HCT116 (cell line): ENCODE data around the gene OTOG. TPM values are rescaled to one million over a fixed set of nuclear protein-coding genes. Genes with fewer than 3 reads are reported as not detected.
A peak's percentile ranks its signal among the peaks of the same experiment; 100 is the strongest.

ENCODE experiments used
- ATAC-seq: fragments of 200-7000 bp; cut with Tn5 transposase; 2 replicates; pipeline ENCODE4 v1.9.1; 2020; ENCODE audit warnings: mild to moderate bottlenecking, moderate library complexity
- BruUV-seq: library from RNA; stranded (reverse); fragments of 400-500 nt; replicated peaks from 2 replicates; lab custom pipeline; 2021; lab: Mats Ljungman, UMichigan
- CTCF ChIA-PET: fragments of 300-600 bp; sonication (Branson Sonifier 250); formaldehyde crosslinking; loops from one replicate; lab custom pipeline; 2021; ENCODE audit warnings: antibody characterized with exemption; lab: Charles Lee
- POLR2A ChIA-PET: fragments of 300-600, 350-600 bp; sonication (Branson Sonifier 250); formaldehyde crosslinking; loops from one replicate; lab custom pipeline; 2021; ENCODE audit warnings: antibody characterized with exemption; lab: Charles Lee
- RAD21 ChIA-PET, 2 experiments: fragments of 300-600 bp; sonication (Branson Sonifier 250); formaldehyde crosslinking; loops; one replicate each; lab custom pipeline; 2023; ENCODE audit warnings: low total read pairs in 2 of 2; ENCODE audit not compliant: uncharacterized antibody in 2 of 2, unreplicated experiment in 2 of 2, low non-redundant PET in 1 of 2; lab: Charles Lee
- DNase-seq: peaks from one replicate; pipeline ENCODE4 v3.0.0-alpha.2; 2010; ENCODE audit warnings: low read depth, low spot score
- H2AFZ ChIP-seq: fragments of 200-600 bp; shearing (Covaris generic), sonication (generic); 2 replicates; pipeline ENCODE4 v1.6.1; 2017; ENCODE audit warnings: low read depth, mixed run types, mixed read lengths, antibody characterized with exemption, low read length; ENCODE audit not compliant: poor library complexity, severe bottlenecking
- H3K27ac ChIP-seq: 2 replicates; pipeline ENCODE4 v1.5.1; 2012; ENCODE audit warnings: low read depth, low read length
- H3K27me3 ChIP-seq: fragments of 200-600 bp; sonication (generic); 2 replicates; pipeline ENCODE4 v1.6.1; 2016; ENCODE audit warnings: mixed run types, low read length, mixed read lengths; ENCODE audit not compliant: insufficient read depth
- H3K36me3 ChIP-seq, 2 experiments: fragments of 200-500 bp in 1 of 2; fragments of 200-600 bp in 1 of 2; sonication (Bioruptor generic) in 1 of 2; sonication (generic) in 1 of 2; 2 replicates each; pipeline versions ENCODE4 v1.5.1 to v1.6.1; 2014 to 2016; ENCODE audit warnings: low read length in 2 of 2, inconsistent platforms in 1 of 2, mixed read lengths in 1 of 2, mixed run types in 1 of 2; ENCODE audit not compliant: insufficient read depth in 2 of 2, control insufficient read depth in 1 of 2
- H3K4me1 ChIP-seq, 2 experiments: fragments of 200-600 bp in 1 of 2; sonication (generic) in 1 of 2; 2 replicates each; pipeline versions ENCODE4 v1.5.1 to v1.6.1; 2012 to 2017; ENCODE audit warnings: low read length in 2 of 2, inconsistent platforms in 1 of 2, mild to moderate bottlenecking in 1 of 2, mixed read lengths in 1 of 2, mixed run types in 1 of 2, moderate library complexity in 1 of 2; ENCODE audit not compliant: insufficient read depth in 2 of 2, control insufficient read depth in 1 of 2
- H3K4me2 ChIP-seq: fragments of 200-600 bp; sonication (generic); 2 replicates; pipeline ENCODE4 v1.6.1; 2017; ENCODE audit warnings: mixed run types, low read length, mixed read lengths
- H3K4me3 ChIP-seq, 2 experiments: fragments of 200-600 bp in 1 of 2; sonication (generic) in 1 of 2; replicated peaks in 1 of 2; 2 replicates each; pipeline ENCODE4 v1.5.1; 2011 to 2016; ENCODE audit warnings: low read length in 2 of 2, control low read depth in 1 of 2, low read depth in 1 of 2, mild to moderate bottlenecking in 1 of 2, mixed read lengths in 1 of 2, mixed run types in 1 of 2
- H3K79me2 ChIP-seq: fragments of 200-600 bp; sonication (generic); 2 replicates; pipeline ENCODE4 v1.6.1; 2017; ENCODE audit warnings: mild to moderate bottlenecking, mixed run types, low read length, moderate library complexity, mixed read lengths; ENCODE audit not compliant: insufficient read depth
- H3K9ac ChIP-seq: fragments of 200-600 bp; sonication (generic); 2 replicates; pipeline ENCODE4 v1.6.1; 2016; ENCODE audit warnings: low read length, mixed read lengths
- H3K9me2 ChIP-seq: fragments of 200-600 bp; sonication (generic), shearing (Covaris generic); 2 replicates; pipeline ENCODE4 v1.6.1; 2017; ENCODE audit warnings: mixed run types, mild to moderate bottlenecking, moderate library complexity; ENCODE audit not compliant: insufficient read depth
- H3K9me3 ChIP-seq, 2 experiments: fragments of 200-500 bp in 1 of 2; fragments of 200-600 bp in 1 of 2; sonication (Bioruptor generic) in 1 of 2; sonication (generic) in 1 of 2; 2 replicates each; pipeline ENCODE4 v1.6.1; 2014 to 2017; ENCODE audit warnings: low read length in 2 of 2, mixed read lengths in 2 of 2, inconsistent platforms in 1 of 2, low read depth in 1 of 2, mild to moderate bottlenecking in 1 of 2, mixed run types in 1 of 2, moderate library complexity in 1 of 2; ENCODE audit not compliant: control insufficient read depth in 1 of 2, insufficient read depth in 1 of 2
- H4K20me1 ChIP-seq: fragments of 200-600 bp; sonication (generic), shearing (Covaris generic); 2 replicates; pipeline ENCODE4 v1.6.1; 2017; ENCODE audit warnings: mixed run types, mild to moderate bottlenecking, moderate library complexity; ENCODE audit not compliant: insufficient read depth
- ATF3 ChIP-seq: IDR thresholded peaks from 2 replicates; pipeline ENCODE4 v1.6.1; 2012
- CBX3 ChIP-seq: IDR thresholded peaks from 2 replicates; pipeline ENCODE4 v1.6.1; 2012; ENCODE audit warnings: low read depth
- CEBPB ChIP-seq: IDR thresholded peaks from 2 replicates; pipeline ENCODE4 v1.6.1; 2012; ENCODE audit warnings: low read depth
- CTCF ChIP-seq, 3 experiments: fragments of 200-600 bp in 1 of 3; sonication (generic) in 1 of 3; IDR thresholded peaks in 2 of 3; conservative IDR thresholded peaks in 1 of 3; 2 replicates each; pipeline ENCODE4 v1.5.1; 2012 to 2017; ENCODE audit warnings: low read depth in 2 of 3, low read length in 2 of 3, antibody characterized with exemption in 1 of 3, borderline replicate concordance in 1 of 3, control low read depth in 1 of 3, mild to moderate bottlenecking in 1 of 3, mixed read lengths in 1 of 3, mixed run types in 1 of 3, moderate library complexity in 1 of 3; ENCODE audit not compliant: insufficient read depth in 1 of 3
- EGR1 ChIP-seq: IDR thresholded peaks from 2 replicates; pipeline ENCODE4 v1.6.1; 2012; ENCODE audit warnings: low read depth
- FOSL1 ChIP-seq: IDR thresholded peaks from 2 replicates; pipeline ENCODE4 v1.6.1; 2012; ENCODE audit warnings: low read depth
- JUND ChIP-seq: IDR thresholded peaks from 2 replicates; pipeline ENCODE4 v1.6.1; 2012
- MAX ChIP-seq: IDR thresholded peaks from 2 replicates; pipeline ENCODE4 v1.6.1; 2012
- SIN3A ChIP-seq: IDR thresholded peaks from 2 replicates; pipeline ENCODE4 v1.6.1; 2012; ENCODE audit warnings: low read depth
- SP1 ChIP-seq: IDR thresholded peaks from 2 replicates; pipeline ENCODE4 v1.6.1; 2012; ENCODE audit warnings: low read depth
- ZFX ChIP-seq: fragments of 450-650 bp; IDR thresholded peaks from 2 replicates; pipeline ENCODE4 v1.6.1; 2017
- intact Hi-C: fragments of 100-400 bp; cut with micrococcal nuclease; formaldehyde crosslinking; loops from 2 replicates; pipeline ENCODE4 v1.10.0; 2022
- total RNA-seq: library from RNA; stranded (reverse); gene quantifications from one replicate; pipeline ENCODE4 v1.2.1, GENCODE V29; 2021; ENCODE audit not compliant: unreplicated experiment

OTOG gene
- total RNA-seq, 1 experiment from 2014 or later: 0.07 TPM

- Histone ChIP-seq H3K79me2 (no peaks in the 10 kb centered on the region), H3K4me2 (peak overlapping the region; percentile 56), H3K9me3 (no peaks in the 10 kb centered on the region), H3K27ac (no peak overlapping the region), H4K20me1 (no peaks in the 10 kb centered on the region), H3K4me1 (peaks cover 11 to 20% of the 10 kb centered on the region in 2 experiments), H2AFZ (peak overlapping the region; percentile 71), H3K9me2 (no peaks in the 10 kb centered on the region), H3K9ac (no peak overlapping the region), H3K27me3 (no peaks in the 10 kb centered on the region), H3K36me3 (no peaks in the 10 kb centered on the region), H3K4me3 (no peak overlapping the region)
- TF ChIP-seq ATF3 (no peak), EGR1 (no peak)
- RAD21 ChIA-PET: no interaction called here
- no peak for DNase-seq
- POLR2A ChIA-PET: no interaction called here
- CTCF ChIA-PET: interaction anchor here (1.0 kb wide), 1 partner anchor 48 kb away, joined by 3 read pairs; no protein-coding TSS in a partner anchor
- intact Hi-C loops: no loop called here
- no TSS peak for BruUV-seq
- no peak for ATAC-seq
Observed at GRCh38 chr11:17682848-17683247, 135.8 kb downstream of the OTOG start.

- CTCF ChIA-PET: interaction anchor here (1.0 kb wide), 1 partner anchor 48 kb away, joined by 3 read pairs; no protein-coding TSS in a partner anchor
- DNase-seq (peak; percentile 57), ATAC-seq (peak; percentile 84)
- Histone ChIP-seq H3K4me1 (peaks cover 11 to 20% of the 10 kb centered on the region in 2 experiments), H2AFZ (peak overlapping the region; percentile 71), H4K20me1 (no peaks in the 10 kb centered on the region), H3K9me3 (no peaks in the 10 kb centered on the region), H3K9me2 (no peaks in the 10 kb centered on the region), H3K27me3 (no peaks in the 10 kb centered on the region), H3K27ac (peak overlapping the region; percentile 21; the same call in 1 of the 2 replicates), H3K9ac (peak overlapping the region; percentile 13; the same call in 1 of the 2 replicates), H3K36me3 (no peaks in the 10 kb centered on the region), H3K4me2 (peak overlapping the region; percentile 56), H3K4me3 (0 out of 4 replicates have a peak overlapping the region, but pooled peaks of 1 of the 2 experiments have one; percentile 3), H3K79me2 (no peaks in the 10 kb centered on the region)
- TF ChIP-seq MAX: peak; percentile 90
- peak; percentile 58 for TF ChIP-seq FOSL1
- no peak for TF ChIP-seq ATF3
- TF ChIP-seq ZFX: no peak
- TF ChIP-seq CBX3: peak; percentile 86; the same call in 1 of the 2 replicates
- peak; percentile 25; the same call in 1 of the 2 replicates for TF ChIP-seq SP1
- no peak for TF ChIP-seq CEBPB
- 0 out of 2 replicates have a peak, but pooled peaks have one; percentile 29 for TF ChIP-seq SIN3A
- no peak for TF ChIP-seq CTCF (IDR thresholded peaks at IDR 0.05 in 2 of 3, conservative IDR thresholded peaks at IDR 0.05 in 1 of 3; ENCODE audit: borderline replicate concordance in 1 of 3, insufficient read depth in 1 of 3, low read depth in 2 of 3, low read length in 2 of 3)
- TF ChIP-seq JUND: peak; percentile 81
- intact Hi-C loops: no loop called here
- RAD21 ChIA-PET: no interaction called here
- BruUV-seq: no TSS peak
- POLR2A ChIA-PET: interaction anchor here (1.1 kb wide), 1 partner anchor 9 kb away, joined by 3 read pairs; no protein-coding TSS in a partner anchor
Observed at GRCh38 chr11:17683377-17684161, 136.5 kb downstream of the OTOG start.
